HG03442 (cell line): Measurements from ENCODE around the gene GHRL.
"Not testable (repeated sequence)": the region's sequence is repeated elsewhere in the genome, so short reads cannot be mapped to it uniquely, and the experiment has no call there.

Experiments used
- ATAC-seq: cut with Tn5 transposase; IDR thresholded peaks from one replicate; pipeline ENCODE4 v1.9.1; 2021; ENCODE audit warnings: mild to moderate bottlenecking, moderate library complexity; ENCODE audit not compliant: unreplicated experiment

Gene GHRL

DNA sequence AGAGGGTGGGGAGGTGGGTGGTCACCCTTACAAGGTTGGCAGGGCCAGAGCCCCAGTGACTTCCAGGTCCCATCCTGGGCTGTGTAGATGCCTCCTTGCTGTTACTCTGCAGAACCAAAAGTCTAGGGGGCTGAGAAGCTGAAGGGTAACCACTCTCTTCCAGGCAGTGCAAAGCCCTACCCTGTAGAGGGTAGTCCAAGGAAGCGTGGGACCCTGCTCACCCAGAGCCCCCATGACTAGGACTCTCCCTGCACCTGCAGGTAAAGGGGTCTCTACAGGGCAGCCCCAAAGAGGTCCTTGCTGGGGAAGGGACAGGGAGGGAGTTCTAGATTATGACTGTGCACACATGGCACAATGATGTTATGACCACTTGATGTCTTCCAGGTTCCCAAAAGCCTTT is 14.2 kb downstream of the GHRL start:
- no peak for ATAC-seq

- ATAC-seq: no peak
Observed at GRCh38 chr3:10277115-10277625, 15.6 kb downstream of the GHRL start.

DNA sequence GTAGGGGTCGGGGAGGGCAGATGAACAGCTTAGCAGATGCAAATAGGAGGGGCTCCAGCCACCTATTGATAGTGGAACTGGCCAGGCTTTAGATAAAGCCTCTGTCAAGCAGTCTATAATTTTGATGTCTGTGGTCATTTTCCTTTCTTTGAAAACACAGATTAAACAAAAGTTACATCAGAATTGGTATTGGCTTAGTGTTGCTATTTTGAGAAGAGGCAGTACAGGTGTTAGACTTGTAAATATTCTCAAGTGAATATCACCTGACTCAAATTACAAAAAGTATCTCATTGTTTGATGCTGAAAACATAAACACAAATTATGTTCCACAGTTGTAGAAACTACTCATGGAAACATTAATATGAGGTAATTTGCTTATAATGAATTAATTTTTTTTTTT is 18.1 kb downstream of the GHRL start:
- ATAC-seq: no peak

DNA sequence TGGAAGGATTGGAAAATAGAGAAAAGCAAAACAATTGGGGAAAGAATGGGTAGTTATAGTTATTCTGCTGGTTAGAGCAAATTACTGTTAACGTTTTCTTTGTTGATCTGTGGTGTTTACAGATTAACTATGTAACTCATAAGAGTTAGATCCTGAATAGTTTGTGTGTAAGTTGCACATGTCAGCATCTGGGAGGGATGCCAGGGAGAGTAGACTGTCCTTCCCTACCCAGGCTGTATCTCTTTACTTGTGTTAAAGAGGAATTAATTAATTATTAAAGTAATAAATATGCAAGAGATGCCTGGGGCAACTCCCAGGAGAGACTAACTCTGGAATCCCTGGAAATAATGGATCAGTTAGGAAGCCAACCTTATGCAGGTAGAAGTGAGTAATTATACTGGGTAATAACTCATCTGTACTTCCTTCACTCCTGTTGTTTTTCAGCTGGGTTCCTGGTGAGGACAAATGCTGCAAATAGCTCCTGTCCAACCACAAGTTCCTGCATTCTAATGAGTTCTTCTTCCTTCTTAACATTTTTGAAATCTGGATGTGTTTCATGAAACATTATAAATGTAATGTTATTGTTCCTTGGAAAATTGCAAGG is 18.9 kb downstream of the GHRL start:
- no peak for ATAC-seq

GRCh38 chr3:10272977-10273376 is 19.8 kb downstream of the GHRL start:
- no peak for ATAC-seq

GRCh38 chr3:10272476-10272875 is 20.3 kb downstream of the GHRL start:
- not testable (repeated sequence) for ATAC-seq

DNA sequence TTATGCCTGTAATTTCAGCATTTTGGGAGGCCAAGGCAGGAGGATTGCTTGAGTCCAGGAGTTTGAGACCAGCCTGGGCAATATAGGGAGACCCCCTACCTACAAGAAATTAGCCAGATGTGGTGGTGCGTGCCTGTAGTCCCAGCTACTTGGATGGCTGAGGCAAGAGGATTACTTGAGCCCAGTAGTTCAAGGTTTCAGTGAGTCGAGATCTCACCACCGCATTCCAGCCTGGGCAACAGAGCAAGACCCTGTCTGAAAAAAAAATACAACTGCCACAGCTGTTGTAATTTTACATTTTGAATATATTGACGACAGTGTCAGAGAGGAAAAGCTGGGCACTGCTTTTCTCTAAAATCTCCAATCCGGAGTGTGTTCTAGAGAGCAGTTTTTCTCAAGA is 23.3 kb downstream of the GHRL start:
- no peak for ATAC-seq

DNA sequence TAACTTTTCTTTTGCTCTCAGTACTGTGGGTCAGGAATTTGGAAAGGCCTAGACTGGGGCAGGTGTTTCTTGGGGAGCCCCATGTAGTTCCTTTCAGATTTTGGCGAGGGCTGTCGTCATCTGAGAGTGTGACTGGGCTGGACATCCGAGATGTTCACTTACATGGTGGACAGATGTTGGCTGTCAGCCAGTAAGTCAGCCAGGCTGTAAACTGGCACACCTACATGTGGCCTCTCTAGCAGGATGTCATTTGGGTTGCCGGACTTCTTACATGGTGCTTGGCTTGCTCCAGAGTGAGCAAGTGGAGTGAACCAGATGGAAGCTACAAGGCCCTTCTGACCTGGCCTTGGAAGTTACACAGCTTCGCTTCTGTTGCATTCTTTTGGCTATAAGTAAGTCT is 23.8 kb downstream of the GHRL start:
- no peak for ATAC-seq

GRCh38 chr3:10268116-10268515 is 24.6 kb downstream of the GHRL start:
- ATAC-seq: no peak

DNA sequence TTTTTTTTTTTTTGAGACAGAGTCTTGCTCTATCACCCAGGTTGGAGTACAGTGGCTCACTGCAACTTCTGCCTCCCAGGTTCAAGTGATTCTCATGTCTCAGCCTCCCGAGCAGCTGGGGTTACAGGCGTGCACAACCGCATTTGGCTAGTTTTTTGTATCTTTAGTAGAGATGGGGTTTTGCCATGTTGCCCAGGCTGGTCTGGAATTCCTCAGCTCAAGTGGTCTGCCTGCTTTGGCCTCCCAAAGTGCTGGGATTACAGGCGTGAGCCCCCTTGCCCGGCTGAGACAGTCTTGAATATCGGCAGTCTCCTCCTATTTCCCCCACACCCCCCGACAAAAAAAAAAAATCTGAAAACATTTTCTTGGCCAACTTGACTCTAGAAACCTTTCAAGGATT is 25.8 kb downstream of the GHRL start:
- not testable (repeated sequence) for ATAC-seq

DNA sequence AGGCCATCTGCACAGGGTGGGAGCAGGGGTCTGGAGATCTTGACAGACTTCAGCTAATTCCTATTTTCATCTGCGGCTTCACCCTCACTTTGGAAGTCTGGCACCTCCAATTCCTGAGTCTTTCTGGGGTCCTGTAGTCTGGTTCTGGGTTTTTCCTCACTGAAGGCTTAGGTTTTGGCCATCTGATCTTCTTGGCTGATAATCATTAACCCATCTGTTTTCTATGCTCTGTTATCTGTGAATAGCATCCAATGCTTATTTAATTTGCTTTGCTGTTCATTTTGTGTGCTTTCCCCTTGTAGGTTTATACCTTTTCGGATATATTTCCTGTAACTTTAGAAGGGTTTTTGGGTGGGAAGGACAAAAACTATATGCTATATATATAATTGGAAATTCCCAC is 26.9 kb downstream of the GHRL start:
- ATAC-seq: no peak

- ATAC-seq: no peak
Observed at GRCh38 chr3:10263646-10264363, 28.9 kb downstream of the GHRL start.

GRCh38 chr3:10262027-10262426 is 30.7 kb downstream of the GHRL start:
- ATAC-seq: no peak

GRCh38 chr3:10260211-10260701 is 32.5 kb downstream of the GHRL start:
- no peak for ATAC-seq

DNA sequence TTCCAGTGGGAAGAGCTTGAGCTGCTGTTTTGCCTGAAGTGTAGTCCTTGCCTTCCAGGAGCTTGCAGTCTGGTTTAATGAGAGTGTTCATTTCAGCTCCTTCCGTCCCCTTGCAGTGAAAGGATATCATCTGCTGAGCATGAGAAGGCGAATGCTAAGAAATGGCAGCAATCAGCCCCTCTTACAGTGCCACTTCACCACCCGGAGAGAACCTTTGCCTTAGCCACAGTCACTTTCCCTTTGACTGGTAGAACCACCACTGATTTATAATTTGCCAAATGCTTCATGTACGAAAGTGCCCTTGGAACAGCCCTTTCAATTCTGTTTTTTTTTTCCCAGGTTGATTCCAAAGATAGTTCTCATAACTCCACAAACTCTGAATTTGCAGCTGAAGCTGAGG is 32.9 kb downstream of the GHRL start:
- ATAC-seq: no peak

- no peak for ATAC-seq
Observed at GRCh38 chr3:10259036-10259435, 33.7 kb downstream of the GHRL start.

DNA sequence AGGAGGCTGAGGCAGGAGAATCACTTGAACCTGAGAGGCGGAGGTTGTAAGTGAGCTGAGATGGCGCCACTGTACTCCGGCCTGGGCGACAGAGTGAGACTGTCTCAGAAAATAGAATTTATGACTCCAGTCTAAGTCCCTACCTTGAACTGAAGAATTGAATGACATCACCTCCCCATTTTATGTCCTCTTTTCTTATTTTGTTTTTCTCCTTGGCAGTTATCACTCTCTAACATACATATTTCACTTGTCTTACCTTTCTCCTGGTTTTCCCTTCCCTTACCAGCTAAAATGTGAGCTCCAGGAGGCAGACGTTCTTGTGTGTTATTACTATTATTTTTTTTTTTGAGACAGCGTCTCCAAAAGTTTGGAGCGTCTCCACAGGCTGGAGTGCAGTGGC is 36.9 kb downstream of the GHRL start:
- ATAC-seq: no peak

- ATAC-seq: no peak
Observed at GRCh38 chr3:10253731-10254130, 39.0 kb downstream of the GHRL start.

DNA sequence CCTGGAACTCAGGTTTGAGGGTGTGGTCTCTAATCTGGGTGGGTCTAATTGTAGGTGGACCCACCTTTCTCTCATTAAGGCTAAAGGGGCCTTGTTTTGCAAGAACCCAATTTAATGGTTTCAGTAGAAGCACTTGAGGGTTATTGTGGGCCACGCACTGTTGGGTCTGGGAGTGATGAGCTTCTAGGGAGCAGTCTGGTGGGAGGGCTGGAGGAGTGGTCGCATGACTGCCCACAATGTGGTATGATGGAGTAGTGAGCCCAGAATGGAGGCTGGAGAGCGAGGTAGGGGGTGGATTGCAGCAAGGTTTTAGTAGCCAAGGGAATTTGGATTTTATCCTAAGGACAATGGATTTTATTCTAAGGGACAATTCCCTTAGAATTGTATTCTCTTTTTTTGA is 41.7 kb downstream of the GHRL start:
- ATAC-seq: no peak

- no peak for ATAC-seq
Observed at GRCh38 chr3:10249833-10250232, 42.9 kb downstream of the GHRL start.

GRCh38 chr3:10248984-10249748 is 43.6 kb downstream of the GHRL start:
- no peak for ATAC-seq
